ENCODE data around the gene PPP1R12B. TPM values are rescaled to one million over a fixed set of nuclear protein-coding genes. Genes with fewer than 3 reads are reported as not detected.

Gene PPP1R12B
- total RNA-seq, 1 experiment from 2014 or later: 33.3 TPM

GRCh38 chr1:202589190-202589930 lies 240.9 kb downstream of the PPP1R12B start:
- no peaks in the 10 kb centered on the region for H3K9me2 ChIP-seq (ENCODE audit: insufficient read depth)
- peak overlapping the region; percentile 93 for H3K27ac ChIP-seq
- TSS peak; percentile 36 for BruUV-seq (replicated peaks)
- H3K9me3 ChIP-seq (ENCODE audit: insufficient read depth, low read depth): no peaks in the 10 kb centered on the region
- TF ChIP-seq, protein P1, sequence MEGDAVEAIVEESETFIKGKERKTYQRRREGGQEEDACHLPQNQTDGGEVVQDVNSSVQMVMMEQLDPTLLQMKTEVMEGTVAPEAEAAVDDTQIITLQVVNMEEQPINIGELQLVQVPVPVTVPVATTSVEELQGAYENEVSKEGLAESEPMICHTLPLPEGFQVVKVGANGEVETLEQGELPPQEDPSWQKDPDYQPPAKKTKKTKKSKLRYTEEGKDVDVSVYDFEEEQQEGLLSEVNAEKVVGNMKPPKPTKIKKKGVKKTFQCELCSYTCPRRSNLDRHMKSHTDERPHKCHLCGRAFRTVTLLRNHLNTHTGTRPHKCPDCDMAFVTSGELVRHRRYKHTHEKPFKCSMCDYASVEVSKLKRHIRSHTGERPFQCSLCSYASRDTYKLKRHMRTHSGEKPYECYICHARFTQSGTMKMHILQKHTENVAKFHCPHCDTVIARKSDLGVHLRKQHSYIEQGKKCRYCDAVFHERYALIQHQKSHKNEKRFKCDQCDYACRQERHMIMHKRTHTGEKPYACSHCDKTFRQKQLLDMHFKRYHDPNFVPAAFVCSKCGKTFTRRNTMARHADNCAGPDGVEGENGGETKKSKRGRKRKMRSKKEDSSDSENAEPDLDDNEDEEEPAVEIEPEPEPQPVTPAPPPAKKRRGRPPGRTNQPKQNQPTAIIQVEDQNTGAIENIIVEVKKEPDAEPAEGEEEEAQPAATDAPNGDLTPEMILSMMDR (conservative IDR thresholded peaks at IDR 0.05): no peak; the same call in 1 of the 2 replicates
- no peak for TF ChIP-seq EZH2 (IDR thresholded peaks at IDR 0.05; ENCODE audit: low read depth)
- no peaks in the 10 kb centered on the region for H4K20me1 ChIP-seq (ENCODE audit: insufficient read depth)
- peak; percentile 93 to 98 for DNase-seq
- ChIA-PET CTCF (no interaction called here), POLR2A (ENCODE audit: unreplicated experiment) (interaction anchor here (0.6 kb wide), 3 partner anchors 22 to 477 kb away, joined by 3 to 6 read pairs (median 5); no protein-coding TSS in a partner anchor)
- no peaks in the 10 kb centered on the region for H3K27me3 ChIP-seq (ENCODE audit: insufficient read depth, low read depth)
- H3K4me3 ChIP-seq: no peak overlapping the region
- intact Hi-C loops (cut with micrococcal nuclease; ENCODE audit: unreplicated experiment): loop anchor here (1.0 to 5.0 kb wide), 2 partner anchors 13 to 122 kb away; no protein-coding TSS in a partner anchor
- H3K4me1 ChIP-seq (replicated peaks; ENCODE audit: insufficient read depth): peaks cover 60% of the 10 kb centered on the region
- peak overlapping the region; percentile 63 for H3K4me2 ChIP-seq
- no peaks in the 10 kb centered on the region for H3K36me3 ChIP-seq (ENCODE audit: low read depth)
- 0 out of 2 replicates have a peak overlapping the region, but pooled peaks have one; percentile 31 for H2AFZ ChIP-seq
- peaks cover 23% of the 10 kb centered on the region for H3F3A ChIP-seq (ENCODE audit: insufficient read depth, low read depth)
- H3K79me2 ChIP-seq (ENCODE audit: low read depth): no peaks in the 10 kb centered on the region

DNA sequence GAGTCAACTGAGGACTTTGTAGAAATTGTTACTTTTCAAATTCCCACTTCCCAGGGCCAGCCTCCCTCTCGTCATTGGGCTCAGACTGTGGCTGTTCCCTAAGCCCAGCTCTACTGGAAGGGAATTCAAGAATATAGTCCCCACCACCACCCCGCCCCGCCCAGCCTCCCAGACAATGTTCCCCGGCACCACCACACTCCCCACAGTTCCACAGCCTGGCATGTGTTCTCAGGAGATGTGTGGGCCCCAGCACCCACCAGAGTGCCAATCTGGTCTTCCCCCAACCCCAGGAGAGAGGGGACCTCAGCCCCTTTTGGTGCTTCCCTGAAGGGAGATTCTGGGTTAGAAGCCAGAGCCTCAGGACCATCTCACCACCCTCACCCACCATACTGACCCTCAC lies 241.6 kb downstream of the PPP1R12B start:
- H3F3A ChIP-seq (ENCODE audit: insufficient read depth, low read depth): peaks cover 23% of the 10 kb centered on the region
- CTCF ChIA-PET: no interaction called here
- BruUV-seq (replicated peaks): no TSS peak
- DNase-seq: no peak
- no peak for TF ChIP-seq EZH2 (IDR thresholded peaks at IDR 0.05; ENCODE audit: low read depth)
- TF ChIP-seq, protein P1 (conservative IDR thresholded peaks at IDR 0.05): no peak
- no peaks in the 10 kb centered on the region for H4K20me1 ChIP-seq (ENCODE audit: insufficient read depth)
- no peaks in the 10 kb centered on the region for H3K79me2 ChIP-seq (ENCODE audit: low read depth)
- no peaks in the 10 kb centered on the region for H3K27me3 ChIP-seq (ENCODE audit: insufficient read depth, low read depth)
- no peaks in the 10 kb centered on the region for H3K36me3 ChIP-seq (ENCODE audit: low read depth)
- H3K9me3 ChIP-seq (ENCODE audit: insufficient read depth, low read depth): no peaks in the 10 kb centered on the region
- H3K4me2 ChIP-seq: peak overlapping the region; percentile 51; the same call in 1 of the 2 replicates
- H3K9me2 ChIP-seq (ENCODE audit: insufficient read depth): no peaks in the 10 kb centered on the region
- H3K27ac ChIP-seq: peak overlapping the region; percentile 93
- intact Hi-C loops (cut with micrococcal nuclease; ENCODE audit: unreplicated experiment): no loop called here
- H2AFZ ChIP-seq: no peak overlapping the region
- H3K4me3 ChIP-seq: no peak overlapping the region
- POLR2A ChIA-PET (ENCODE audit: unreplicated experiment): no interaction called here
- H3K4me1 ChIP-seq (replicated peaks; ENCODE audit: insufficient read depth): peaks cover 60% of the 10 kb centered on the region

- no peaks in the 10 kb centered on the region for H3K36me3 ChIP-seq (ENCODE audit: low read depth)
- no peaks in the 10 kb centered on the region for H3K79me2 ChIP-seq (ENCODE audit: low read depth)
- H3F3A ChIP-seq (ENCODE audit: insufficient read depth, low read depth): peaks cover 23% of the 10 kb centered on the region
- H4K20me1 ChIP-seq (ENCODE audit: insufficient read depth): no peaks in the 10 kb centered on the region
- H2AFZ ChIP-seq: no peak overlapping the region
- H3K4me2 ChIP-seq: no peak overlapping the region
- H3K9me3 ChIP-seq (ENCODE audit: insufficient read depth, low read depth): no peaks in the 10 kb centered on the region
- TF ChIP-seq, protein P1 (conservative IDR thresholded peaks at IDR 0.05): no peak
- TF ChIP-seq EZH2 (IDR thresholded peaks at IDR 0.05; ENCODE audit: low read depth): no peak
- intact Hi-C loops (cut with micrococcal nuclease; ENCODE audit: unreplicated experiment): no loop called here
- peaks cover 52% of the 10 kb centered on the region for H3K4me1 ChIP-seq (replicated peaks; ENCODE audit: insufficient read depth)
- H3K27me3 ChIP-seq (ENCODE audit: insufficient read depth, low read depth): no peaks in the 10 kb centered on the region
- no peak overlapping the region for H3K27ac ChIP-seq
- ChIA-PET POLR2A (ENCODE audit: unreplicated experiment) (interaction anchor here (0.7 kb wide), 1 partner anchor 13 kb away, joined by 10 read pairs; no protein-coding TSS in a partner anchor), CTCF (no interaction called here)
- peak in 1 of 2 experiments; percentile 62 for DNase-seq
- no peak overlapping the region for H3K4me3 ChIP-seq
- no peaks in the 10 kb centered on the region for H3K9me2 ChIP-seq (ENCODE audit: insufficient read depth)
- no TSS peak for BruUV-seq (replicated peaks)
These were observed 242.5 kb downstream of the PPP1R12B start for GRCh38 chr1:202590975-202591411.
